Spleen (tissue), 7 donors: ENCODE data around the gene HCFC1.

ENCODE experiments used
- POLR2A ChIP-seq, 3 donors: fragments of 450-650 bp; IDR thresholded peaks; one replicate each; pipeline ENCODE4 v1.5.1; 2017; ENCODE audit warnings: antibody characterized with exemption in 3 of 3, mild to moderate bottlenecking in 1 of 3
- POLR2AphosphoS5 ChIP-seq, 3 donors: sonication (generic); formaldehyde crosslinking; IDR thresholded peaks; one replicate each; pipeline ENCODE4 v1.5.1; 2017; ENCODE audit warnings: antibody characterized with exemption in 3 of 3
- TF ChIP-seq, protein P1 (sequence below), 11 experiments: fragments of 200-600 bp in 7 of 11; fragments of 450-650 bp in 4 of 11; sonication (generic) in 4 of 11; IDR thresholded peaks in 8 of 11; conservative IDR thresholded peaks in 3 of 11; 1 replicate in 7 of 11; 2 replicates in 4 of 11; pipeline versions ENCODE4 v1.4.0 to v1.8.0; 2016 to 2021; ENCODE audit warnings: antibody characterized with exemption in 11 of 11, inconsistent platforms in 4 of 11, mild to moderate bottlenecking in 1 of 11
- donor health status: DM: no; HTN: no; CAD: no; lungs with moderate emphysema.
- donor health status: DM: no; HTN: no; CAD: no.
- donor health status: DM: no; HTN: no; CAD: no.

DNA sequence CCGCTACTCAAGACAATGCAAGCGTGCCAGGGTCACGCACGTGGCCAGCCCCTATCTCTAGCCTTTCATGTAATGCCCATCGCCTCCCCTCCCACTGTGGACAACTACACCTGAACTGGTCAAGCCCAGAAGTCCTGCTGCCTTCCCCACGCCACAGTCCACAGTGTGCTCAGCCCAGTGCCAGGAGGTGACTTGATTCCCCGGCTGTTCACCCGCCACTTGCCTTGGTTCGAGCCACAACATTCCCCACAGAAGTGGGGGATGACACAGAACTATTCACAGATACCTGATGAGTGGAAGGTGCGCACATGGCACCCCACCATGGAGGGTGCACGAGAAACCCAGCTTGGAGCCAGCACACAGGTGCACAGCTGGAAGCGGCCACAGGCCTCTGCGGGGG, 52.3 kb downstream of the HCFC1 start:
- TF ChIP-seq, protein P1, sequence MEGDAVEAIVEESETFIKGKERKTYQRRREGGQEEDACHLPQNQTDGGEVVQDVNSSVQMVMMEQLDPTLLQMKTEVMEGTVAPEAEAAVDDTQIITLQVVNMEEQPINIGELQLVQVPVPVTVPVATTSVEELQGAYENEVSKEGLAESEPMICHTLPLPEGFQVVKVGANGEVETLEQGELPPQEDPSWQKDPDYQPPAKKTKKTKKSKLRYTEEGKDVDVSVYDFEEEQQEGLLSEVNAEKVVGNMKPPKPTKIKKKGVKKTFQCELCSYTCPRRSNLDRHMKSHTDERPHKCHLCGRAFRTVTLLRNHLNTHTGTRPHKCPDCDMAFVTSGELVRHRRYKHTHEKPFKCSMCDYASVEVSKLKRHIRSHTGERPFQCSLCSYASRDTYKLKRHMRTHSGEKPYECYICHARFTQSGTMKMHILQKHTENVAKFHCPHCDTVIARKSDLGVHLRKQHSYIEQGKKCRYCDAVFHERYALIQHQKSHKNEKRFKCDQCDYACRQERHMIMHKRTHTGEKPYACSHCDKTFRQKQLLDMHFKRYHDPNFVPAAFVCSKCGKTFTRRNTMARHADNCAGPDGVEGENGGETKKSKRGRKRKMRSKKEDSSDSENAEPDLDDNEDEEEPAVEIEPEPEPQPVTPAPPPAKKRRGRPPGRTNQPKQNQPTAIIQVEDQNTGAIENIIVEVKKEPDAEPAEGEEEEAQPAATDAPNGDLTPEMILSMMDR (IDR thresholded peaks at IDR 0.05 in 8 of 11, conservative IDR thresholded peaks at IDR 0.05 in 3 of 11) = no peak
- no peak for TF ChIP-seq POLR2A (IDR thresholded peaks at IDR 0.05)
- no peak for TF ChIP-seq POLR2AphosphoS5 (IDR thresholded peaks at IDR 0.05)
